ENCODE measurements around the gene SRC.
A peak's percentile ranks its signal among the peaks of the same experiment; 100 is the strongest.

The SRC gene

GRCh38 chr20:37398750-37399621 is 53.0 kb downstream of the SRC start:
- Histone ChIP-seq H3K4me1 (ENCODE audit: control insufficient read depth, insufficient read depth, low read length) (peaks cover 6% of the 10 kb centered on the region), H3K27ac (ENCODE audit: low read length) (no peak overlapping the region), H3K4me3 (ENCODE audit: low read length in 2 of 2) (no peak overlapping the region), H3K9me3 (ENCODE audit: control insufficient read depth in 2 of 2, low read length in 2 of 2) (no peaks in the 10 kb centered on the region), H3K36me3 (ENCODE audit: control insufficient read depth in 2 of 2, insufficient read depth in 2 of 2, low read length in 2 of 2) (peaks cover 36 to 51% of the 10 kb centered on the region in 2 donors), H3K9ac (ENCODE audit: low read length in 2 of 2) (no peak overlapping the region), H3K27me3 (ENCODE audit: control insufficient read depth in 1 of 2, insufficient read depth in 2 of 2, low read length in 2 of 2) (no peaks in the 10 kb centered on the region)

GRCh38 chr20:37401282-37401929 is 55.5 kb downstream of the SRC start:
- no peak overlapping the region for H3K4me3 ChIP-seq (ENCODE audit: low read length in 2 of 2)
- H3K27ac ChIP-seq (ENCODE audit: low read length), result no peak overlapping the region
- H3K36me3 ChIP-seq (ENCODE audit: control insufficient read depth in 2 of 2, insufficient read depth in 2 of 2, low read length in 2 of 2), result peaks cover 28 to 44% of the 10 kb centered on the region in 2 donors
- H3K4me1 ChIP-seq (ENCODE audit: control insufficient read depth, insufficient read depth, low read length), result peaks cover 5% of the 10 kb centered on the region
- H3K27me3 ChIP-seq (ENCODE audit: control insufficient read depth in 1 of 2, insufficient read depth in 2 of 2, low read length in 2 of 2), result no peaks in the 10 kb centered on the region
- H3K9ac ChIP-seq (ENCODE audit: low read length in 2 of 2), result no peak overlapping the region
- H3K9me3 ChIP-seq (ENCODE audit: control insufficient read depth in 2 of 2, low read length in 2 of 2), result no peaks in the 10 kb centered on the region

DNA sequence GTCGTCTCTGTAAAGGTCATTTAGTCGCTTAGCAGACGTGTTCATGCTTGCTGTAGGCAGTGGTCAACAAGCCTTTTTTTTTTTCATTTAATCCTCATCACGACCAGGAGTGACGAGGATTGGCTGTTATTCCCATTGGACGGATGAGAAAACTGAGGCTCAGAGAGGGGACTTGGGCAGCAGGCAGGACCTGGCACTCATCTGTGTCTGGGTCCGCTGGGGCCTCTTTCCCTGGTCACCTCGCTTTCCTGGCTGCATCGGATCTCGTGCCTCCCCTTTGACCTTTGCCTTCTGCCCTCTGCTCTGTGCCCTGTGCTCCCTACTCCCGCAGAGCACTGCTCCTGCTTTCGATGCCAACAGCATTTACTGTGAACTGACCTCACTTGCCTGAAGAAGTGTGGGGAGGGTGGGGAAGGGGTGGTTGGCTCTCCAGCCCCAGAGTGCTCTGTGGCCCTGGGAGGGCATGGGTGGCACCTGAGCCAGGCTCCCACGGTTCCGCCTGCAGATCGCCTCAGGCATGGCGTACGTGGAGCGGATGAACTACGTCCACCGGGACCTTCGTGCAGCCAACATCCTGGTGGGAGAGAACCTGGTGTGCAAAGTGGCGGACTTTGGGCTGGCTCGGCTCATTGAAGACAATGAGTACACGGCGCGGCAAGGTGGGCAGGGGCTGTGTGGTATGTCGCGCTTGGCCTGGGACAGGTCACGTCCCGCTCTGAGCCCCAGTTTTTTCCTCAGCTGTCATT is 56.2 kb downstream of the SRC start:
- H3K9ac ChIP-seq (ENCODE audit: low read length in 2 of 2), result no peak overlapping the region
- no peaks in the 10 kb centered on the region for H3K27me3 ChIP-seq (ENCODE audit: control insufficient read depth in 1 of 2, insufficient read depth in 2 of 2, low read length in 2 of 2)
- no peak overlapping the region for H3K27ac ChIP-seq (ENCODE audit: low read length)
- H3K9me3 ChIP-seq (ENCODE audit: control insufficient read depth in 2 of 2, low read length in 2 of 2), result no peaks in the 10 kb centered on the region
- peaks cover 28 to 42% of the 10 kb centered on the region in 2 donors for H3K36me3 ChIP-seq (ENCODE audit: control insufficient read depth in 2 of 2, insufficient read depth in 2 of 2, low read length in 2 of 2)
- H3K4me1 ChIP-seq (ENCODE audit: control insufficient read depth, insufficient read depth, low read length), result peaks cover 10% of the 10 kb centered on the region
- H3K4me3 ChIP-seq (ENCODE audit: low read length in 2 of 2), result no peak overlapping the region

DNA sequence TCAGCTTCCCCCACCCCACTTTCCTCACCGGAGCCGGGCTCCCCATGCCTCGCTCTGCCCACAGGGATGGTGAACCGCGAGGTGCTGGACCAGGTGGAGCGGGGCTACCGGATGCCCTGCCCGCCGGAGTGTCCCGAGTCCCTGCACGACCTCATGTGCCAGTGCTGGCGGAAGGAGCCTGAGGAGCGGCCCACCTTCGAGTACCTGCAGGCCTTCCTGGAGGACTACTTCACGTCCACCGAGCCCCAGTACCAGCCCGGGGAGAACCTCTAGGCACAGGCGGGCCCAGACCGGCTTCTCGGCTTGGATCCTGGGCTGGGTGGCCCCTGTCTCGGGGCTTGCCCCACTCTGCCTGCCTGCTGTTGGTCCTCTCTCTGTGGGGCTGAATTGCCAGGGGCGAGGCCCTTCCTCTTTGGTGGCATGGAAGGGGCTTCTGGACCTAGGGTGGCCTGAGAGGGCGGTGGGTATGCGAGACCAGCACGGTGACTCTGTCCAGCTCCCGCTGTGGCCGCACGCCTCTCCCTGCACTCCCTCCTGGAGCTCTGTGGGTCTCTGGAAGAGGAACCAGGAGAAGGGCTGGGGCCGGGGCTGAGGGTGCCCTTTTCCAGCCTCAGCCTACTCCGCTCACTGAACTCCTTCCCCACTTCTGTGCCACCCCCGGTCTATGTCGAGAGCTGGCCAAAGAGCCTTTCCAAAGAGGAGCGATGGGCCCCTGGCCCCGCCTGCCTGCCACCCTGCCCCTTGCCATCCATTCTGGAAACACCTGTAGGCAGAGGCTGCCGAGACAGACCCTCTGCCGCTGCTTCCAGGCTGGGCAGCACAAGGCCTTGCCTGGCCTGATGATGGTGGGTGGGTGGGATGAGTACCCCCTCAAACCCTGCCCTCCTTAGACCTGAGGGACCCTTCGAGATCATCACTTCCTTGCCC is 57.4 kb downstream of the SRC start:
- no peak overlapping the region for H3K9ac ChIP-seq (ENCODE audit: low read length in 2 of 2)
- no peaks in the 10 kb centered on the region for H3K27me3 ChIP-seq (ENCODE audit: control insufficient read depth in 1 of 2, insufficient read depth in 2 of 2, low read length in 2 of 2)
- no peak overlapping the region for H3K27ac ChIP-seq (ENCODE audit: low read length)
- peaks cover 21% of the 10 kb centered on the region for H3K4me1 ChIP-seq (ENCODE audit: control insufficient read depth, insufficient read depth, low read length)
- no peak overlapping the region for H3K4me3 ChIP-seq (ENCODE audit: low read length in 2 of 2)
- peaks cover 22 to 32% of the 10 kb centered on the region in 2 donors for H3K36me3 ChIP-seq (ENCODE audit: control insufficient read depth in 2 of 2, insufficient read depth in 2 of 2, low read length in 2 of 2)
- no peaks in the 10 kb centered on the region for H3K9me3 ChIP-seq (ENCODE audit: control insufficient read depth in 2 of 2, low read length in 2 of 2)

DNA sequence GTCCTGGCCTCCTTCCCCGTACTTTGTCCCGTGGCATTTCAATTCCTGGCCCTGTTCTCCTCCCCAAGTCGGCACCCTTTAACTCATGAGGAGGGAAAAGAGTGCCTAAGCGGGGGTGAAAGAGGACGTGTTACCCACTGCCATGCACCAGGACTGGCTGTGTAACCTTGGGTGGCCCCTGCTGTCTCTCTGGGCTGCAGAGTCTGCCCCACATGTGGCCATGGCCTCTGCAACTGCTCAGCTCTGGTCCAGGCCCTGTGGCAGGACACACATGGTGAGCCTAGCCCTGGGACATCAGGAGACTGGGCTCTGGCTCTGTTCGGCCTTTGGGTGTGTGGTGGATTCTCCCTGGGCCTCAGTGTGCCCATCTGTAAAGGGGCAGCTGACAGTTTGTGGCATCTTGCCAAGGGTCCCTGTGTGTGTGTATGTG is 58.5 kb downstream of the SRC start:
- no peak overlapping the region for H3K27ac ChIP-seq (ENCODE audit: low read length)

DNA sequence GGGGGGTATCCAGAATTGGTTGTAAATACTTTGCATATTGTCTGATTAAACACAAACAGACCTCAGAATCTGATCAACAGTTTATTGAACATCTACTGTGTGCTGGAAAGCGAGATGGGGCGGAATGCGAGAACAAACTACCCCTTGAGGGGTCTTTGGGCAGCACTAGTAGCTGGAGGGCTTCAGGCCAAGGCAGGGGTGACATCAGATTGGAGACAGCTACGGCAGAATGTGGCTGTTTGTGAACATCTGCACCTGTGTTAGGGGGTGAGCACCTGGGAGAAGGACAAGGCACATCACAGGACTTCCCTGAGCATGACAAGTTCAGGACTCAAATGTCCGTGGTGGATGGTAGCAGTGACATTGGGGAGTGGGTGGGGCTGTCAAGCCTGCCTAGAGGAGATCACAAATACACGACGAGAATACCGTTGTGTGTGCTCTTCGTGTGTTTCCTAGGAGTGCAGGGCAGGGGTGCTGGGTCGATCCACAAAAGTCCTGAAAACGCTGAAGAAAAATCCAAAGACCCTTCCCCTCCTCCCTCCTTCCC is 59.5 kb downstream of the SRC start:
- Histone ChIP-seq H3K9ac (ENCODE audit: low read length in 2 of 2) (no peak overlapping the region), H3K27ac (ENCODE audit: low read length) (no peak overlapping the region), H3K4me3 (ENCODE audit: low read length in 2 of 2) (no peak overlapping the region), H3K4me1 (ENCODE audit: control insufficient read depth, insufficient read depth, low read length) (peaks cover 28% of the 10 kb centered on the region), H3K9me3 (ENCODE audit: control insufficient read depth in 2 of 2, low read length in 2 of 2) (no peaks in the 10 kb centered on the region), H3K36me3 (ENCODE audit: control insufficient read depth in 2 of 2, insufficient read depth in 2 of 2, low read length in 2 of 2) (peaks cover 17% of the 10 kb centered on the region in 2 donors), H3K27me3 (ENCODE audit: control insufficient read depth in 1 of 2, insufficient read depth in 2 of 2, low read length in 2 of 2) (peaks cover 7 to 10% of the 10 kb centered on the region in 2 donors)

More for the DNA sequence above, 58.5 kb downstream of the SRC start:
- H3K9me3 ChIP-seq (ENCODE audit: control insufficient read depth in 2 of 2, low read length in 2 of 2), result no peaks in the 10 kb centered on the region
- peaks cover 21 to 24% of the 10 kb centered on the region in 2 donors for H3K36me3 ChIP-seq (ENCODE audit: control insufficient read depth in 2 of 2, insufficient read depth in 2 of 2, low read length in 2 of 2)
- peaks cover 28% of the 10 kb centered on the region for H3K4me1 ChIP-seq (ENCODE audit: control insufficient read depth, insufficient read depth, low read length)
- H3K9ac ChIP-seq (ENCODE audit: low read length in 2 of 2), result no peak overlapping the region
- no peak overlapping the region for H3K4me3 ChIP-seq (ENCODE audit: low read length in 2 of 2)
- peaks cover 0 to 7% of the 10 kb centered on the region in 2 donors for H3K27me3 ChIP-seq (ENCODE audit: control insufficient read depth in 1 of 2, insufficient read depth in 2 of 2, low read length in 2 of 2)

- no peak overlapping the region for H3K27ac ChIP-seq (ENCODE audit: low read length)
- peak overlapping the region; percentile 67 for H3K4me3 ChIP-seq (ENCODE audit: low read length in 2 of 2)
- no peaks in the 10 kb centered on the region for H3K9me3 ChIP-seq (ENCODE audit: control insufficient read depth in 2 of 2, low read length in 2 of 2)
- peaks cover 28% of the 10 kb centered on the region for H3K4me1 ChIP-seq (ENCODE audit: control insufficient read depth, insufficient read depth, low read length)
- H3K27me3 ChIP-seq (ENCODE audit: control insufficient read depth in 1 of 2, insufficient read depth in 2 of 2, low read length in 2 of 2), result peaks cover 7 to 10% of the 10 kb centered on the region in 2 donors
- peaks cover 14 to 15% of the 10 kb centered on the region in 2 donors for H3K36me3 ChIP-seq (ENCODE audit: control insufficient read depth in 2 of 2, insufficient read depth in 2 of 2, low read length in 2 of 2)
- H3K9ac ChIP-seq (ENCODE audit: low read length in 2 of 2), result peak overlapping the region in 1 of 2 donors; percentile 55
Measured at GRCh38 chr20:37406010-37406998, 60.4 kb downstream of the SRC start.

- Histone ChIP-seq H3K4me1 (ENCODE audit: control insufficient read depth, insufficient read depth, low read length) (peaks cover 32% of the 10 kb centered on the region), H3K4me3 (ENCODE audit: low read length in 2 of 2) (peak overlapping the region; percentile 67), H3K9me3 (ENCODE audit: control insufficient read depth in 2 of 2, low read length in 2 of 2) (no peaks in the 10 kb centered on the region), H3K27me3 (ENCODE audit: control insufficient read depth in 1 of 2, insufficient read depth in 2 of 2, low read length in 2 of 2) (peaks cover 7 to 10% of the 10 kb centered on the region in 2 donors), H3K27ac (ENCODE audit: low read length) (no peak overlapping the region), H3K36me3 (ENCODE audit: control insufficient read depth in 2 of 2, insufficient read depth in 2 of 2, low read length in 2 of 2) (peaks cover 6 to 9% of the 10 kb centered on the region in 2 donors), H3K9ac (ENCODE audit: low read length in 2 of 2) (no peak overlapping the region)
Measured at GRCh38 chr20:37407019-37407566, 61.2 kb downstream of the SRC start.

- Histone ChIP-seq H3K36me3 (ENCODE audit: control insufficient read depth in 2 of 2, insufficient read depth in 2 of 2, low read length in 2 of 2) (peaks cover 3 to 4% of the 10 kb centered on the region in 2 donors), H3K9ac (ENCODE audit: low read length in 2 of 2) (no peak overlapping the region), H3K4me3 (ENCODE audit: low read length in 2 of 2) (peak overlapping the region in 1 of 2 donors; percentile 47), H3K4me1 (ENCODE audit: control insufficient read depth, insufficient read depth, low read length) (peaks cover 37% of the 10 kb centered on the region), H3K27me3 (ENCODE audit: control insufficient read depth in 1 of 2, insufficient read depth in 2 of 2, low read length in 2 of 2) (peaks cover 7 to 10% of the 10 kb centered on the region in 2 donors), H3K9me3 (ENCODE audit: control insufficient read depth in 2 of 2, low read length in 2 of 2) (no peaks in the 10 kb centered on the region), H3K27ac (ENCODE audit: low read length) (no peak overlapping the region)
Measured at GRCh38 chr20:37407573-37408002, 61.6 kb downstream of the SRC start.
